Lower leg skin (tissue), 3 donors: Measurements from ENCODE around the gene LYRM9.

Experiments used
- POLR2A ChIP-seq, 2 donors: fragments of 450-650 bp; IDR thresholded peaks; one replicate each; pipeline ENCODE4 v1.6.1; 2016 to 2017; ENCODE audit warnings: antibody characterized with exemption in 2 of 2, mild to moderate bottlenecking in 1 of 2, moderate library complexity in 1 of 2
- TF ChIP-seq, protein P1 (sequence below), 3 donors: fragments of 450-650 bp; IDR thresholded peaks; one replicate each; pipeline ENCODE4 v1.5.1; 2016; ENCODE audit warnings: antibody characterized with exemption in 3 of 3, mild to moderate bottlenecking in 3 of 3, moderate library complexity in 2 of 3

DNA sequence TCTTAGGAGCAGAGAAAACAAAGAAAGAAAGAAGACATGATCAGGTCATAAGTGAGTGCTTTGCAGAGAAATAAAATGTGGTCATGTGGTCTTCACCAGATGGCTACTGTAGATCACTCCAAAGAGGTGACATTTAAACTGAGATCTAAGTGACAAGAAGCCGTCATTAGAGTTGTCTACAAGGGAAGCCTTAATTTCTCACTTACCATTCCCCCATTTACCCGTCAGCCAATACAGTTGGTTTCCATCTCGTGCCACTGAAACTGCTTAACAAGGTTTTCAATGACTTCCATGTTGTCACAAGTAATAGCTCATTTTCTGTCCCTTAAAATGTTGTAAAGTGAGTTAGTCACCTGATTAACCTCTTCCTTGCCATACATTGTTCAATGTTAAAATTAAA lies 6.4 kb upstream of the LYRM9 start:
- TF ChIP-seq, protein P1, sequence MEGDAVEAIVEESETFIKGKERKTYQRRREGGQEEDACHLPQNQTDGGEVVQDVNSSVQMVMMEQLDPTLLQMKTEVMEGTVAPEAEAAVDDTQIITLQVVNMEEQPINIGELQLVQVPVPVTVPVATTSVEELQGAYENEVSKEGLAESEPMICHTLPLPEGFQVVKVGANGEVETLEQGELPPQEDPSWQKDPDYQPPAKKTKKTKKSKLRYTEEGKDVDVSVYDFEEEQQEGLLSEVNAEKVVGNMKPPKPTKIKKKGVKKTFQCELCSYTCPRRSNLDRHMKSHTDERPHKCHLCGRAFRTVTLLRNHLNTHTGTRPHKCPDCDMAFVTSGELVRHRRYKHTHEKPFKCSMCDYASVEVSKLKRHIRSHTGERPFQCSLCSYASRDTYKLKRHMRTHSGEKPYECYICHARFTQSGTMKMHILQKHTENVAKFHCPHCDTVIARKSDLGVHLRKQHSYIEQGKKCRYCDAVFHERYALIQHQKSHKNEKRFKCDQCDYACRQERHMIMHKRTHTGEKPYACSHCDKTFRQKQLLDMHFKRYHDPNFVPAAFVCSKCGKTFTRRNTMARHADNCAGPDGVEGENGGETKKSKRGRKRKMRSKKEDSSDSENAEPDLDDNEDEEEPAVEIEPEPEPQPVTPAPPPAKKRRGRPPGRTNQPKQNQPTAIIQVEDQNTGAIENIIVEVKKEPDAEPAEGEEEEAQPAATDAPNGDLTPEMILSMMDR (IDR thresholded peaks at IDR 0.05), result no peak
- TF ChIP-seq POLR2A (IDR thresholded peaks at IDR 0.05), result no peak
